HepG2 (cell line): ENCODE data around the gene SGF29. TPM values are rescaled to one million over a fixed set of nuclear protein-coding genes. Genes with fewer than 3 reads are reported as not detected.

Experiments
- ATRX ChIP-seq: sonication (generic); formaldehyde crosslinking; IDR thresholded peaks from 2 replicates; pipeline ENCODE4 v1.4.0; 2020; ENCODE audit warnings: missing genetic modification reagents, borderline replicate concordance
- BORCS8-MEF2B ChIP-seq: sonication (generic); formaldehyde crosslinking; IDR thresholded peaks from 2 replicates; pipeline ENCODE4 v1.8.0; 2022; ENCODE audit warnings: mild to moderate bottlenecking, missing genetic modification reagents
- CCAR2 ChIP-seq: fragments of 200-400 bp; formaldehyde crosslinking; optimal IDR thresholded peaks from 2 replicates; pipeline ENCODE3; 2018; ENCODE audit warnings: low read depth, mild to moderate bottlenecking, low read length, moderate library complexity
- DMTF1 ChIP-seq: sonication (generic); formaldehyde crosslinking; IDR thresholded peaks from 2 replicates; pipeline ENCODE4 v1.4.0; 2020; ENCODE audit warnings: mild to moderate bottlenecking, missing genetic modification reagents
- EHMT2 ChIP-seq: fragments of 200-600 bp; sonication (generic); IDR thresholded peaks from 2 replicates; pipeline ENCODE4 v1.7.0; 2017; ENCODE audit warnings: antibody characterized with exemption, low read depth, low read length, borderline replicate concordance
- GABPB1 ChIP-seq: IDR thresholded peaks from 2 replicates; pipeline ENCODE4 v1.6.1; 2016; ENCODE audit warnings: mild to moderate bottlenecking, missing genetic modification reagents, moderate library complexity, missing compliant biosample characterization
- IKZF5 ChIP-seq: IDR thresholded peaks from 2 replicates; pipeline ENCODE4 v1.6.1; 2018; ENCODE audit warnings: missing genetic modification reagents, mild to moderate bottlenecking, missing compliant biosample characterization
- KDM5A ChIP-seq: fragments of 200-600 bp; sonication (generic); IDR thresholded peaks from 2 replicates; pipeline ENCODE4 v1.7.0; 2018; ENCODE audit warnings: antibody characterized with exemption, mild to moderate bottlenecking, low read length, borderline replicate concordance
- MED1 ChIP-seq: sonication (generic); formaldehyde crosslinking; IDR thresholded peaks from 2 replicates; pipeline ENCODE4 v1.4.0; 2020; ENCODE audit warnings: missing genetic modification reagents
- MXI1 ChIP-seq: IDR thresholded peaks from 3 replicates; pipeline ENCODE4 v1.6.1; 2012; ENCODE audit warnings: low read depth, low read length, inconsistent platforms, borderline replicate concordance
- RFX1 ChIP-seq: fragments of 450-650 bp; IDR thresholded peaks from 2 replicates; pipeline ENCODE4 v1.6.1; 2017
- SIN3A ChIP-seq: IDR thresholded peaks from 2 replicates; pipeline ENCODE4 v1.6.1; 2011; ENCODE audit warnings: low read depth, mild to moderate bottlenecking, control low read depth, low read length, borderline replicate concordance
- SIX1 ChIP-seq: sonication (generic); formaldehyde crosslinking; IDR thresholded peaks from 2 replicates; pipeline ENCODE4 v1.4.0; 2020; ENCODE audit warnings: missing genetic modification reagents, borderline replicate concordance
- SRF ChIP-seq: IDR thresholded peaks from 2 replicates; pipeline ENCODE4 v1.6.1; 2011; ENCODE audit warnings: mild to moderate bottlenecking, low read depth, low read length, moderate library complexity
- SYNCRIP ChIP-seq: fragments of 200-400 bp; formaldehyde crosslinking; IDR thresholded peaks from 2 replicates; pipeline ENCODE4 v1.6.1; 2018; ENCODE audit warnings: mild to moderate bottlenecking, low read depth, low read length; ENCODE audit not compliant: insufficient read depth
- XBP1 ChIP-seq: sonication (generic); formaldehyde crosslinking; IDR thresholded peaks from 2 replicates; pipeline ENCODE4 v1.5.0; 2020; ENCODE audit warnings: missing genetic modification reagents
- ZFP37 ChIP-seq: sonication (generic); formaldehyde crosslinking; IDR thresholded peaks from 2 replicates; pipeline ENCODE4 v1.4.0; 2020; ENCODE audit warnings: missing genetic modification reagents, borderline replicate concordance
- ZMYM3 ChIP-seq: sonication (generic); formaldehyde crosslinking; IDR thresholded peaks from 2 replicates; pipeline ENCODE4 v1.5.1; 2020; ENCODE audit warnings: mild to moderate bottlenecking, missing genetic modification reagents
- ZNF383 ChIP-seq: sonication (generic); formaldehyde crosslinking; IDR thresholded peaks from 2 replicates; pipeline ENCODE4 v1.4.0; 2020; ENCODE audit warnings: missing genetic modification reagents, mild to moderate bottlenecking, borderline replicate concordance
- ZNF484 ChIP-seq: sonication (generic); formaldehyde crosslinking; IDR thresholded peaks from 2 replicates; pipeline ENCODE4 v1.5.1; 2020; ENCODE audit warnings: mild to moderate bottlenecking, low read depth, missing genetic modification reagents, borderline replicate concordance
- ZNF556 ChIP-seq: sonication (generic); formaldehyde crosslinking; IDR thresholded peaks from 2 replicates; pipeline ENCODE4 v1.4.0; 2020; ENCODE audit warnings: mild to moderate bottlenecking, missing genetic modification reagents, borderline replicate concordance
- polyA plus RNA-seq, 8 experiments: library from polyadenylated mRNA; depleted of rRNA in 3 of 8; stranded (reverse) in 7 of 8; unstranded in 1 of 8; fragments of >200 nt; fragmentation: Illumina TruSeq in 4 of 8; extraction: Trizol in 4 of 8; gene quantifications; 2 replicates each; pipeline versions ENCODE4 v1.2.1 to v1.2.3, GENCODE V29; 2011 to 2016; ENCODE audit warnings: low read depth in 4 of 8, missing spikeins in 1 of 8, mixed read lengths in 1 of 8; ENCODE audit not compliant: insufficient read depth in 1 of 8
- total RNA-seq, 5 experiments: library from RNA; depleted of rRNA; stranded (reverse); fragments of >200 nt; fragmentation: Illumina TruSeq; extraction: Trizol; gene quantifications; 2 replicates each; pipeline ENCODE4 v1.2.3, GENCODE V29; 2016; ENCODE audit warnings: low read depth in 1 of 5
- TF ChIP-seq, protein P1 (sequence below): sonication (generic); formaldehyde crosslinking; IDR thresholded peaks from 2 replicates; pipeline ENCODE4 v1.5.0; 2020; ENCODE audit warnings: mild to moderate bottlenecking, missing genetic modification reagents, borderline replicate concordance

SGF29 gene
- total and polyA plus RNA-seq, 2 of the 13 experiments (the other 11 are each of a cell fraction or from before 2014, with no cell fraction given), result 5.0 to 29.4 TPM

- TF ChIP-seq MXI1 (no peak), ZNF383 (peak; percentile 87; the same call in 1 of the 2 replicates), CCAR2 (no peak), RFX1 (no peak), XBP1 (CRISPR knock-in tag) (no peak), SIN3A (peak; percentile 36; the same call in 1 of the 2 replicates), ZNF556 (CRISPR knock-in tag) (peak; percentile 97), GABPB1 (peak; percentile 84), ZNF484 (CRISPR knock-in tag) (peak; percentile 55; the same call in 1 of the 2 replicates), EHMT2 (no peak; the same call in 1 of the 2 replicates), MED1 (CRISPR knock-in tag) (peak; percentile 74), SIX1 (CRISPR knock-in tag) (peak; percentile 68), BORCS8-MEF2B (CRISPR knock-in tag) (peak; percentile 98), KDM5A (peak; percentile 72; the same call in 1 of the 2 replicates), ATRX (CRISPR knock-in tag) (no peak), SYNCRIP (no peak), SRF (peak; percentile 79; the same call in 1 of the 2 replicates), ZFP37 (CRISPR knock-in tag) (no peak), DMTF1 (CRISPR knock-in tag) (0 out of 2 replicates have a peak, but pooled peaks have one; percentile 92), IKZF5 (CRISPR knock-in tag) (peak; percentile 88), ZMYM3 (peak; percentile 73)
- TF ChIP-seq, protein P1, sequence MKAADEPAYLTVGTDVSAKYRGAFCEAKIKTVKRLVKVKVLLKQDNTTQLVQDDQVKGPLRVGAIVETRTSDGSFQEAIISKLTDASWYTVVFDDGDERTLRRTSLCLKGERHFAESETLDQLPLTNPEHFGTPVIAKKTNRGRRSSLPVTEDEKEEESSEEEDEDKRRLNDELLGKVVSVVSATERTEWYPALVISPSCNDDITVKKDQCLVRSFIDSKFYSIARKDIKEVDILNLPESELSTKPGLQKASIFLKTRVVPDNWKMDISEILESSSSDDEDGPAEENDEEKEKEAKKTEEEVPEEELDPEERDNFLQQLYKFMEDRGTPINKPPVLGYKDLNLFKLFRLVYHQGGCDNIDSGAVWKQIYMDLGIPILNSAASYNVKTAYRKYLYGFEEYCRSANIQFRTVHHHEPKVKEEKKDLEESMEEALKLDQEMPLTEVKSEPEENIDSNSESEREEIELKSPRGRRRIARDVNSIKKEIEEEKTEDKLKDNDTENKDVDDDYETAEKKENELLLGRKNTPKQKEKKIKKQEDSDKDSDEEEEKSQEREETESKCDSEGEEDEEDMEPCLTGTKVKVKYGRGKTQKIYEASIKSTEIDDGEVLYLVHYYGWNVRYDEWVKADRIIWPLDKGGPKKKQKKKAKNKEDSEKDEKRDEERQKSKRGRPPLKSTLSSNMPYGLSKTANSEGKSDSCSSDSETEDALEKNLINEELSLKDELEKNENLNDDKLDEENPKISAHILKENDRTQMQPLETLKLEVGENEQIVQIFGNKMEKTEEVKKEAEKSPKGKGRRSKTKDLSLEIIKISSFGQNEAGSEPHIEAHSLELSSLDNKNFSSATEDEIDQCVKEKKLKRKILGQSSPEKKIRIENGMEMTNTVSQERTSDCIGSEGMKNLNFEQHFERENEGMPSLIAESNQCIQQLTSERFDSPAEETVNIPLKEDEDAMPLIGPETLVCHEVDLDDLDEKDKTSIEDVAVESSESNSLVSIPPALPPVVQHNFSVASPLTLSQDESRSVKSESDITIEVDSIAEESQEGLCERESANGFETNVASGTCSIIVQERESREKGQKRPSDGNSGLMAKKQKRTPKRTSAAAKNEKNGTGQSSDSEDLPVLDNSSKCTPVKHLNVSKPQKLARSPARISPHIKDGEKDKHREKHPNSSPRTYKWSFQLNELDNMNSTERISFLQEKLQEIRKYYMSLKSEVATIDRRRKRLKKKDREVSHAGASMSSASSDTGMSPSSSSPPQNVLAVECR, result peak; percentile 93
Observed at GRCh38 chr16:28553776-28554633, at the start of gene SGF29 (continued).
